Thoracic aorta (tissue), 2 donors: ENCODE data around the gene ATP5F1E. TPM values are rescaled to one million over a fixed set of nuclear protein-coding genes. Genes with fewer than 3 reads are reported as not detected.

Experiments used
- ATAC-seq: fragments of 150-250 bp; one replicate; pipeline ENCODE4 v1.8.0; 2017; ENCODE audit warnings: low read depth; ENCODE audit not compliant: insufficient number of reproducible peaks, low FRiP score
- DNase-seq: peaks from one replicate; pipeline ENCODE4 v3.0.0-alpha.2; 2020; ENCODE audit warnings: low spot score
- H3K27ac ChIP-seq, 2 donors: fragments of 200-600 bp; sonication (generic); 1 replicate in 1 of 2; 2 replicates in 1 of 2; pipeline ENCODE4 v1.5.1; 2016; ENCODE audit warnings: mild to moderate bottlenecking in 2 of 2, moderate library complexity in 2 of 2
- H3K27me3 ChIP-seq: fragments of 200-600 bp; sonication (generic); replicated peaks from 2 replicates; pipeline ENCODE4 v1.6.0; 2016; ENCODE audit warnings: mild to moderate bottlenecking; ENCODE audit not compliant: insufficient read depth
- H3K36me3 ChIP-seq: fragments of 200-600 bp; sonication (generic); one replicate; pipeline ENCODE4 v1.5.1; 2016
- H3K4me1 ChIP-seq, 2 donors: fragments of 200-600 bp; sonication (generic); 1 replicate in 1 of 2; 2 replicates in 1 of 2; pipeline versions ENCODE4 v1.5.1 to v1.6.0; 2016; ENCODE audit warnings: low read depth in 2 of 2, mild to moderate bottlenecking in 1 of 2; ENCODE audit not compliant: control insufficient read depth in 1 of 2
- H3K4me3 ChIP-seq: fragments of 200-600 bp; sonication (generic); 2 replicates; pipeline ENCODE4 v1.5.1; 2016; ENCODE audit warnings: mild to moderate bottlenecking
- H3K9me3 ChIP-seq: fragments of 200-600 bp; sonication (generic); 2 replicates; pipeline ENCODE4 v1.5.1; 2016
- total RNA-seq, 2 donors: library from RNA; depleted of rRNA; stranded (reverse); fragments of >200 nt; gene quantifications; one replicate each; pipeline versions ENCODE4 v1.1.0 to v1.2.3, GENCODE V29; 2016
- TF ChIP-seq, protein P1 (sequence below): fragments of 200-600 bp; sonication (generic); IDR thresholded peaks from one replicate; pipeline ENCODE4 v1.5.1; 2019; ENCODE audit warnings: antibody characterized with exemption

ATP5F1E gene
- total RNA-seq, 2 donors from 2014 or later = 16.8 to 21.1 TPM

DNA sequence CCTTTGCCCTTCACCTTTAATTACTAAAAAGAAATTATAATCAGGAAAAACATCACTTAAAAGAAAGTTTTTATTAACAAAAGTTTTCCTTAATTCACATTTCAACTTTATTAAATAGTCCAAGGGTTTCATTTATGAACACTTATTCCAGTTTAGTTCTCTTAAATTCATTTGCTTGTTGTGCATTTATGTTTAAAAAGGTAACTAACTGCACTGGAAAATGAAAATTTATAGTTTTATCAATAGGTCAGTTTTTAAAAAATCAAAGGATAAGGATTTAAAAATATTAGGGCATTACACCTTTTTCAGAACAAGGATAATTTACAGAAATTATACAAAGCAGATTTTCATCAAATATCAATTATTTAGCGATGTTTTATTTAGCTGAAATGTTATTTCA lies 958 bp upstream of the ATP5F1E start:
- Histone ChIP-seq H3K4me1 (peaks cover 28 to 41% of the 10 kb centered on the region in 2 donors), H3K27ac (peak overlapping the region; percentile 76), H3K27me3 (no peaks in the 10 kb centered on the region), H3K9me3 (no peaks in the 10 kb centered on the region), H3K4me3 (peak overlapping the region; percentile 88), H3K36me3 (peaks cover 16% of the 10 kb centered on the region)
- ATAC-seq = no peak
- DNase-seq = no peak
- TF ChIP-seq, protein P1, sequence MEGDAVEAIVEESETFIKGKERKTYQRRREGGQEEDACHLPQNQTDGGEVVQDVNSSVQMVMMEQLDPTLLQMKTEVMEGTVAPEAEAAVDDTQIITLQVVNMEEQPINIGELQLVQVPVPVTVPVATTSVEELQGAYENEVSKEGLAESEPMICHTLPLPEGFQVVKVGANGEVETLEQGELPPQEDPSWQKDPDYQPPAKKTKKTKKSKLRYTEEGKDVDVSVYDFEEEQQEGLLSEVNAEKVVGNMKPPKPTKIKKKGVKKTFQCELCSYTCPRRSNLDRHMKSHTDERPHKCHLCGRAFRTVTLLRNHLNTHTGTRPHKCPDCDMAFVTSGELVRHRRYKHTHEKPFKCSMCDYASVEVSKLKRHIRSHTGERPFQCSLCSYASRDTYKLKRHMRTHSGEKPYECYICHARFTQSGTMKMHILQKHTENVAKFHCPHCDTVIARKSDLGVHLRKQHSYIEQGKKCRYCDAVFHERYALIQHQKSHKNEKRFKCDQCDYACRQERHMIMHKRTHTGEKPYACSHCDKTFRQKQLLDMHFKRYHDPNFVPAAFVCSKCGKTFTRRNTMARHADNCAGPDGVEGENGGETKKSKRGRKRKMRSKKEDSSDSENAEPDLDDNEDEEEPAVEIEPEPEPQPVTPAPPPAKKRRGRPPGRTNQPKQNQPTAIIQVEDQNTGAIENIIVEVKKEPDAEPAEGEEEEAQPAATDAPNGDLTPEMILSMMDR = no peak

DNA sequence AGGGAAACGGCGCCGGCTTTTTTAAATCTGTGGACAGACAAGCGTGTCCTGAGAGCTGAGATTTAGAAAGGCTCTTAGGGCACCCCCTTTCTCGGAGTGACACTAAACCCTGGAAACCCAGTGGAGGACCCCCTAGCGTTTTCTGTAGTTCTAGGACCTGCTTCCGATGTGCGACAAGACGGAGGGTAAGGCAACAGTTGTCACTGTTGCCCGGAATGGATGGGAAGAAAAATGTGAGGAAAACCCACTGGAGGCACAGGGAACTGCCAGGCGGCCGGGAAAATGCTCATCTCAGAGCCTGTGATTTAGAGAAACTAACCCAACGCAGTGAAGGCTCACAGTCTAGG lies 551 bp upstream of the ATP5F1E start:
- Histone ChIP-seq H3K4me1 (peaks cover 28 to 45% of the 10 kb centered on the region in 2 donors), H3K36me3 (peaks cover 17% of the 10 kb centered on the region), H3K27me3 (no peaks in the 10 kb centered on the region), H3K9me3 (no peaks in the 10 kb centered on the region), H3K27ac (peak overlapping the region; percentile 76), H3K4me3 (peak overlapping the region; percentile 88)
- ATAC-seq = no peak
- DNase-seq = no peak
- TF ChIP-seq, protein P1 = peak; percentile 44

DNA sequence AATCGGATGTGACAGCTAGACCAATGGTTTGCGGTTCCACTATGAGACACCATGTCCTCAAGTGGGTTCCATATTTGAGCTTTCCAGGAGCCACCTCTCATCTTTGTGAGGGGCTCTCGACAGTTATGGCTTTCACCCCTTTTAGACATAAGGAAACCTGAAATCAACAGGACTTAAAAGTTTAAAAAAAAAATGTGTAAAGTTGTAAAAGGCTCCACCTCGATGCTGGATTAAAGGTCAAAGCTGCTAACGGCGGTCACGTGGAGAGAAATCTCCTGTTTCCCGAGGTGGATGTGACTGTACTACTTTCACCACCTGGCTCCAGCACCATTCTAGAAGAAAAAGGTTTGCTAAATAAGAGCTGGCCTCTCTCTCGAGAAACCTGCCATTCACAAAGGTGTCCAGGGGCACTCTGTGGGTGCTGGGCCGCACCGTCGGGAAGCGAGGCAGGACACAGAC lies 542 bp downstream of the ATP5F1E start:
- H3K36me3 ChIP-seq = peaks cover 21% of the 10 kb centered on the region
- H3K27ac ChIP-seq = peak overlapping the region; percentile 76 to 81
- H3K4me1 ChIP-seq = peaks cover 28 to 52% of the 10 kb centered on the region in 2 donors
- no peaks in the 10 kb centered on the region for H3K9me3 ChIP-seq
- peak overlapping the region; percentile 88 for H3K4me3 ChIP-seq
- ATAC-seq (no peak), DNase-seq (no peak)
- TF ChIP-seq, protein P1 = no peak
- H3K27me3 ChIP-seq = no peaks in the 10 kb centered on the region

DNA sequence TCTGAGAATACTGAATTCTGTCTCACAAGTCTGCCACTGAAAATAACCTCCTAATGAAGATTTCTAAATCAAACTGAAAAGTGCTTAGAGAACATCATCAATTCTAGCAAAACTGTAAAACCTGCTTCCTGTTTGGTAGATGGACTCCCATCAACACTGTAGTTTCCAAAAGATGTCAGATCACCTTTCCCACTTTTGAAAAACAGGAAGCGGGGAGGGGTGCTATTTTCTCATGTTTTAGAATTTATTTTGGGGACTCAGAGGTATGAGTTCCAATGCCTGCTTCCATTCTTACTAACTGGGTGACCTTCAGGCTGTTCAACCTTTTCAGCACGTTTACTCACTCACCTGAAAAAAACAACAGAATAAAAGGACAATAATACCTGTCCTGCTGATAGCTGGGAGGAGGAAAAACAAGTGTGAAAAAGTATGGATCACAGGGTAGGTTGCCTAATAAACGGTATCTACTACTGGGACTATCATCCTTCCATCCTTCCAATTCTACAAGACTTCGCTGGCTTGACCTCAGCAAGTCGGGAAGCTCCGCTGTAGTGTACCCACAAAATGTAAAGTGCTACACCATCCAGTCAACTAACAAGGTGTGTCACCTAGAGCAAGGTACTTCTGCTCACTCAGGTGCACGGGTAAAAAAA lies 1.1 kb downstream of the ATP5F1E start:
- Histone ChIP-seq H3K36me3 (peaks cover 23% of the 10 kb centered on the region), H3K9me3 (no peaks in the 10 kb centered on the region), H3K27ac (no peak overlapping the region), H3K4me1 (peaks cover 28 to 52% of the 10 kb centered on the region in 2 donors), H3K4me3 (peak overlapping the region; percentile 88), H3K27me3 (no peaks in the 10 kb centered on the region)
- DNase-seq (no peak), ATAC-seq (no peak)
- TF ChIP-seq, protein P1 = no peak

DNA sequence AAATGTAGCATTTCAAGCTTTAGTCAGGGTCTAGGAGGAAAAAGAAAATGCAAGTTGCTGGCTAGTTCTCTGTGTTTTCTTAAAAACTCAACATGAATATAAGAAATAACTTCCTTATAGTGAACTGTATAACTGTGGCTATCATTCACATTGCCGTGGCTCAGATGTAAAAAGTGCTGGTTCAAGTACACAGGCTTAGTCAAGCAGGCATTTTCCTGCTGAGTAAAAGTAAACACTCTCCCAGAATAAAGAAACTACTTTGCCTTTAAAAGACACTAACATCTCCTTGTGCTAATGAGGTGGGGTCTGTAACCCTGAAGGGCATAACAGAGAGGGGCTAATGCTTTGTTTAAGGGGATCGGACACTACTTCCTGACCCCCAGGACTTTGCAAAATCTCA lies 3.3 kb downstream of the ATP5F1E start:
- no peaks in the 10 kb centered on the region for H3K9me3 ChIP-seq
- no peak for ATAC-seq
- H3K36me3 ChIP-seq = peaks cover 26% of the 10 kb centered on the region
- no peak overlapping the region for H3K27ac ChIP-seq
- no peaks in the 10 kb centered on the region for H3K27me3 ChIP-seq
- peaks cover 28 to 52% of the 10 kb centered on the region in 2 donors for H3K4me1 ChIP-seq
- H3K4me3 ChIP-seq = peak overlapping the region; percentile 22
- TF ChIP-seq, protein P1 = no peak
- no peak for DNase-seq
